Medulla oblongata (tissue), 1 donor: ENCODE results near the gene TARP.

Experiments
- DNase-seq: peaks from one replicate; pipeline ENCODE4 v3.0.0-alpha.2; 2015; ENCODE audit errors: extremely low spot score

TARP gene

DNA sequence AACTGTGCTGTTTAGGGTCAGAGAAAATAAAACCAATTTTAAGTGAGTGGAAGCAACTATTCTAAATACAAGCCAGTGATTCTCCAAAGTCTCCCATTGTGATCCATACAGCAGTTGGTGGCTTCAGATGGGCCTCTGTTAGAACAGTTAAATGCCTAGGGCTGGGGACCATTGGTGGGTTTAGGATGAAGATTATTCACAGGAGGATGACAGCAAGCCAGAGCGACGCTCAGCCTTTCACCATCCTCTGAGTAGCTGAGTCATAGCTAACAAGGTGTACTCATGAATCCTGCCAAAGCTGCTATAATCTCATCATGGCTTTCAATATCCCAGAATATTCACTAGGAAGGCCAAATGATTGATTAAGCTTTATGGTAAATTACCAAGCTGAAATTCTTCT, 55.8 kb downstream of the TARP start:
- DNase-seq: no peak

- peak; percentile 94 for DNase-seq
These were observed 57.4 kb downstream of the TARP start for GRCh38 chr7:38215735-38216670.

- DNase-seq: no peak
These were observed 58.3 kb downstream of the TARP start for GRCh38 chr7:38215115-38215514.

DNA sequence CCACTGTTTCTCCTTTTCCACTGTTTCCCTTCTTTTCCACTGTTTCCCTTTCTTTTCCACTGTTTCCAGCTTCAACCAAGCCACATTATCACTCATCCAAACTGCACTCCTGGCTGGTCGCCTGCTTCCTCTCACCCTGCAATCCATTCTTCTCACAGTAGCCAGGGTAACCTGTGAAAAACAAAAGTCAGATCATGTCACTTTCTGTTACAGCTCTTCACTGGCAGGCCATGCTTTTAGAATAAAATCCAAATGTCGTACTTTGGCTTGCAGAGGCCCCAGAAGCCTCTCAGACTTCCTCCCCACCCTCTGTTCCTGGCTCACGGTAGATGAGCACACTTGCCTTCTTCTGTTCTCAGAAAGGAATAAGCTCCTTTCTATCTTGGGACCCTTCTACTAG, 61.5 kb downstream of the TARP start:
- peak; percentile 81 for DNase-seq

GRCh38 chr7:38211486-38211885, 62.0 kb downstream of the TARP start:
- DNase-seq: no peak
